ENCODE results near the gene GCN1. TPM values are rescaled to one million over a fixed set of nuclear protein-coding genes. Genes with fewer than 3 reads are reported as not detected.
A peak's percentile ranks its signal among the peaks of the same experiment; 100 is the strongest.

GCN1 gene
- total RNA-seq, 4 donors from 2014 or later, result 50.5 to 106 (median 64.3) TPM

- peaks cover 5 to 12% of the 10 kb centered on the region in 2 donors for H3K4me1 ChIP-seq
These were observed 76.6 kb downstream of the GCN1 start for GRCh38 chr12:120117961-120118320.

GRCh38 chr12:120116792-120117651, 77.5 kb downstream of the GCN1 start:
- TF ChIP-seq POLR2A (IDR thresholded peaks at IDR 0.05), result peak; percentile 66 to 90
- TF ChIP-seq CTCF (IDR thresholded peaks at IDR 0.05), result peak in 2 of 4 experiments; percentile 7 to 13
- peak; percentile 94 to 96 for DNase-seq
- H3K27me3 ChIP-seq, result no peaks in the 10 kb centered on the region
- H3K27ac ChIP-seq, result peak overlapping the region; percentile 93 to 98
- no peaks in the 10 kb centered on the region for H3K9me3 ChIP-seq
- H3K4me3 ChIP-seq, result peak overlapping the region; percentile 70 to 80
- intact Hi-C loops (cut with DNase I; ENCODE audit: low total_unique reads), result no loop called here
- H3K4me1 ChIP-seq, result peaks cover 5 to 12% of the 10 kb centered on the region in 2 donors
- no peaks in the 10 kb centered on the region for H3K36me3 ChIP-seq

More at GRCh38 chr12:120117961-120118320, 76.6 kb downstream of the GCN1 start:
- H3K9me3 ChIP-seq, result no peaks in the 10 kb centered on the region
- H3K4me3 ChIP-seq, result peak overlapping the region; percentile 70 to 80
- no peak for DNase-seq
- intact Hi-C loops (cut with DNase I; ENCODE audit: low total_unique reads), result no loop called here
- TF ChIP-seq CTCF (IDR thresholded peaks at IDR 0.05) (no peak), POLR2A (IDR thresholded peaks at IDR 0.05) (no peak)
- no peaks in the 10 kb centered on the region for H3K27me3 ChIP-seq
- H3K36me3 ChIP-seq, result no peaks in the 10 kb centered on the region
- H3K27ac ChIP-seq, result peak overlapping the region; percentile 93 to 98

- no peak for DNase-seq
These were observed 78.1 kb downstream of the GCN1 start, which contains the start of gene RAB35 for GRCh38 chr12:120116441-120116791. TSS of gene RAB35 (minus strand) at chr12:120116753. CDS start at chr12:120116650, 103 bp downstream.

GRCh38 chr12:120115692-120116440, 78.6 kb downstream of the GCN1 start:
- H3K27me3 ChIP-seq, result no peaks in the 10 kb centered on the region
- no peak for DNase-seq
- H3K36me3 ChIP-seq, result no peaks in the 10 kb centered on the region
- H3K27ac ChIP-seq, result peak overlapping the region; percentile 93 to 98
- intact Hi-C loops (cut with DNase I; ENCODE audit: low total_unique reads), result no loop called here
- no peaks in the 10 kb centered on the region for H3K9me3 ChIP-seq
- peak overlapping the region; percentile 70 to 80 for H3K4me3 ChIP-seq
- peaks cover 5 to 12% of the 10 kb centered on the region in 2 donors for H3K4me1 ChIP-seq
- TF ChIP-seq CTCF (IDR thresholded peaks at IDR 0.05) (no peak), POLR2A (IDR thresholded peaks at IDR 0.05) (no peak)

More at GRCh38 chr12:120116441-120116791, 78.1 kb downstream of the GCN1 start, which contains the start of gene RAB35:
- TF ChIP-seq CTCF (IDR thresholded peaks at IDR 0.05) (no peak), POLR2A (IDR thresholded peaks at IDR 0.05) (no peak)
- Histone ChIP-seq H3K4me3 (peak within 1 kb of the TSS; percentile 70 to 80), H3K36me3 (no peaks in the 10 kb centered on the region), H3K9me3 (no peaks in the 10 kb centered on the region), H3K27me3 (no peaks in the 10 kb centered on the region), H3K4me1 (peaks cover 5 to 12% of the 10 kb centered on the region in 2 donors), H3K27ac (peak within 1 kb of the TSS; percentile 93 to 98)
- intact Hi-C loops (cut with DNase I; ENCODE audit: low total_unique reads), result no loop called here
